ENCODE measurements around the gene MMS22L.

MMS22L gene

GRCh38 chr6:97214671-97215070, 68.3 kb downstream of the MMS22L start:
- in situ Hi-C loops (cut with MboI; ENCODE audit: low sequenced_read_pairs, unreplicated experiment), result no loop called here
- DNase-seq (ENCODE audit: low spot score), result no peak
- no peak for TF ChIP-seq CTCF (IDR thresholded peaks at IDR 0.05; ENCODE audit: borderline replicate concordance, control extremely low read depth, extremely low read depth, insufficient read depth, missing control alignments)

DNA sequence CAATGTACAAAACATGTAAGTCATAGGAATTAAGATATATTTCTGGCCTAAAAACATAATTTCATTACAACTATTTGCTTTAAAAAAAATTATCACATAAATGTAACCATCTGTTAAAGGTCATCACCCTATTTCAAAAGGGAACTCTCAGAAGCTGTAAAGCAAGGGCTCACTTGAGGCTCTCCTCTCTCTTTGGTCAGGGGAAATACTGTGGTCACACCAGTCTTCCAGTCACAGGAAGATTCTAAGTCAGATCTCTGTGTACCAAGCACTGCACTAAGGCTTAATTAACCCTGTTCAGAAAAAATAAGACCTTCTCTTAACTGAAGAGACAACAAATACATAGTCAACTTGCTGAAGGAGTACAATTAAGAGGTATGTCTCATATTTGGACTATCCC, 75.6 kb downstream of the MMS22L start:
- DNase-seq (ENCODE audit: low spot score), result no peak
- in situ Hi-C loops (cut with MboI; ENCODE audit: low sequenced_read_pairs, unreplicated experiment), result no loop called here

GRCh38 chr6:97205966-97206365, 77.0 kb downstream of the MMS22L start:
- in situ Hi-C loops (cut with MboI; ENCODE audit: low sequenced_read_pairs, unreplicated experiment), result no loop called here
- no peak for TF ChIP-seq CTCF (IDR thresholded peaks at IDR 0.05; ENCODE audit: borderline replicate concordance, control extremely low read depth, extremely low read depth, insufficient read depth, missing control alignments)
- DNase-seq (ENCODE audit: low spot score), result no peak

More for the DNA sequence above, 75.6 kb downstream of the MMS22L start:
- no peak for TF ChIP-seq CTCF (IDR thresholded peaks at IDR 0.05; ENCODE audit: borderline replicate concordance, control extremely low read depth, extremely low read depth, insufficient read depth, missing control alignments)

GRCh38 chr6:97203343-97203742, 79.7 kb downstream of the MMS22L start:
- DNase-seq (ENCODE audit: low spot score), result no peak
- in situ Hi-C loops (cut with MboI; ENCODE audit: low sequenced_read_pairs, unreplicated experiment), result no loop called here
- no peak for TF ChIP-seq CTCF (IDR thresholded peaks at IDR 0.05; ENCODE audit: borderline replicate concordance, control extremely low read depth, extremely low read depth, insufficient read depth, missing control alignments)

GRCh38 chr6:97198046-97198565, 84.9 kb downstream of the MMS22L start:
- in situ Hi-C loops (cut with MboI; ENCODE audit: low sequenced_read_pairs, unreplicated experiment), result no loop called here
- no peak for DNase-seq (ENCODE audit: low spot score)
- TF ChIP-seq CTCF (IDR thresholded peaks at IDR 0.05; ENCODE audit: borderline replicate concordance, control extremely low read depth, extremely low read depth, insufficient read depth, missing control alignments), result no peak

GRCh38 chr6:97195117-97195516, 87.9 kb downstream of the MMS22L start:
- in situ Hi-C loops (cut with MboI; ENCODE audit: low sequenced_read_pairs, unreplicated experiment), result no loop called here
- TF ChIP-seq CTCF (IDR thresholded peaks at IDR 0.05; ENCODE audit: borderline replicate concordance, control extremely low read depth, extremely low read depth, insufficient read depth, missing control alignments), result no peak
- no peak for DNase-seq (ENCODE audit: low spot score)

Data from GM13976 (cell line).